NT2/D1 (cell line): ENCODE data around the gene YPEL5.

Source experiments
- YY1 ChIP-seq: IDR thresholded peaks from 2 replicates; pipeline ENCODE4 v1.6.1; 2011; ENCODE audit not compliant: insufficient read length, insufficient read depth
- ZNF274 ChIP-seq: IDR thresholded peaks from 2 replicates; pipeline ENCODE4 v1.6.1; 2011; ENCODE audit warnings: mild to moderate bottlenecking, low read depth, low read length

- no peak for TF ChIP-seq YY1
- TF ChIP-seq ZNF274, result no peak
Observed at GRCh38 chr2:30112561-30112960, 34.2 kb upstream of the YPEL5 start.
